Glutamatergic neuron (in vitro differentiated cells): ENCODE data around the gene CCDC141. TPM values are rescaled to one million over a fixed set of nuclear protein-coding genes. Genes with fewer than 3 reads are reported as not detected.

Experiments
- DNase-seq: peaks from one replicate; pipeline ENCODE4 v3.0.0; 2022
- H3K27ac Mint-ChIP-seq: one replicate; pipeline ENCODE4 v1.8.0; 2020; ENCODE audit warnings: mild to moderate bottlenecking, mixed read lengths, inconsistent platforms; ENCODE audit not compliant: unreplicated experiment
- H3K27me3 Mint-ChIP-seq: one replicate; pipeline ENCODE4 v1.8.0; 2020; ENCODE audit warnings: mild to moderate bottlenecking, moderate library complexity, mixed read lengths, inconsistent platforms; ENCODE audit not compliant: unreplicated experiment
- H3K36me3 Mint-ChIP-seq: one replicate; pipeline ENCODE4 v1.8.0; 2020; ENCODE audit warnings: mild to moderate bottlenecking, mixed read lengths, inconsistent platforms; ENCODE audit not compliant: unreplicated experiment
- H3K4me1 Mint-ChIP-seq: one replicate; pipeline ENCODE4 v1.8.0; 2020; ENCODE audit warnings: mild to moderate bottlenecking, low read depth, mixed read lengths, inconsistent platforms; ENCODE audit not compliant: unreplicated experiment
- H3K4me3 Mint-ChIP-seq: one replicate; pipeline ENCODE4 v1.8.0; 2020; ENCODE audit warnings: mild to moderate bottlenecking, mixed read lengths, inconsistent platforms; ENCODE audit not compliant: unreplicated experiment
- H3K9me3 Mint-ChIP-seq: one replicate; pipeline ENCODE4 v1.8.0; 2020; ENCODE audit warnings: mild to moderate bottlenecking, moderate library complexity, mixed read lengths, inconsistent platforms; ENCODE audit not compliant: unreplicated experiment
- total RNA-seq: library from RNA; stranded (reverse); fragmentation: NEBNext Ultra II Directional; extraction: Animal tissue kit (Norgen Biotek cat#: 25700); gene quantifications from one replicate; pipeline ENCODE4 v1.2.1, GENCODE V29; 2021; ENCODE audit not compliant: unreplicated experiment
- TF ChIP-seq, protein P1 (sequence below): fragments of 200-600 bp; sonication (generic); IDR thresholded peaks from one replicate; pipeline ENCODE4 v1.5.0; 2021; ENCODE audit not compliant: partially characterized antibody, unreplicated experiment

CCDC141 gene
- total RNA-seq, 1 donor from 2014 or later = 0.51 TPM

DNA sequence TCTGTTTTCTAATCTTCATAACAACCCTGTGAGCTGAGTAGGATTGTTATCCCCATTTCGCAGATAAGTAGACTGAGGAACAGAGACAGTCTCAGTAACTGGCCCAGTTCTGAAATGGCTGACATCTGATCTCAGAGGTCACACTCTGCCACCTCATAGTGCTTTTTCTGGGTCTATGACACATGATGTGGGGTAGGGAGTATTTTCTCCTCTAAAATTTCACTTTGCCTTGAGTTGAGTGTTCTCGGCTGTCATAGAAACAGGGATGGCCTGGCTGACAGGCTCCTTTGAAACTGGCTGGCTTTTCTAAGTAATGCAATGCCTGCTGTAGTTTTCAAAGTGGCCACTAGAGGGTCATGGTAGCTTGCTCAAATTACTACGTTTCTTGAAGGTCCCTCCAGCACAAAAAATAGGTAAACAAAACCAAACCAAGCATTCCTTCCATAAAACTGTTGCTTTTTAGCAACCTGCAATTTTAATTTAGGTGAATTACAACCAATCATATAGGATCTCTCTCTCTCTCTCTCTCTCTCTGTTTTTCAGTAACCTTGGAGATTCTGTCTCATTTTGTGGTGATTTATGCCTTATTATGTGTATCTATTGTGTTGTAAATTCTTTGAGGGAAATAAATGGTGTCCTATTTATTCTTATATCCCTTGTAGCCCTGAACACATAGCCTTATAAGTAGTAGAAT lies 158.5 kb downstream of the CCDC141 start:
- Mint-ChIP-seq H3K27ac (peak overlapping the region; percentile 9), H3K9me3 (no peaks in the 10 kb centered on the region), H3K36me3 (no peaks in the 10 kb centered on the region), H3K4me1 (peaks cover 41% of the 10 kb centered on the region), H3K27me3 (peaks cover 1% of the 10 kb centered on the region), H3K4me3 (no peak overlapping the region)
- peak; percentile 60 for DNase-seq
- TF ChIP-seq, protein P1, sequence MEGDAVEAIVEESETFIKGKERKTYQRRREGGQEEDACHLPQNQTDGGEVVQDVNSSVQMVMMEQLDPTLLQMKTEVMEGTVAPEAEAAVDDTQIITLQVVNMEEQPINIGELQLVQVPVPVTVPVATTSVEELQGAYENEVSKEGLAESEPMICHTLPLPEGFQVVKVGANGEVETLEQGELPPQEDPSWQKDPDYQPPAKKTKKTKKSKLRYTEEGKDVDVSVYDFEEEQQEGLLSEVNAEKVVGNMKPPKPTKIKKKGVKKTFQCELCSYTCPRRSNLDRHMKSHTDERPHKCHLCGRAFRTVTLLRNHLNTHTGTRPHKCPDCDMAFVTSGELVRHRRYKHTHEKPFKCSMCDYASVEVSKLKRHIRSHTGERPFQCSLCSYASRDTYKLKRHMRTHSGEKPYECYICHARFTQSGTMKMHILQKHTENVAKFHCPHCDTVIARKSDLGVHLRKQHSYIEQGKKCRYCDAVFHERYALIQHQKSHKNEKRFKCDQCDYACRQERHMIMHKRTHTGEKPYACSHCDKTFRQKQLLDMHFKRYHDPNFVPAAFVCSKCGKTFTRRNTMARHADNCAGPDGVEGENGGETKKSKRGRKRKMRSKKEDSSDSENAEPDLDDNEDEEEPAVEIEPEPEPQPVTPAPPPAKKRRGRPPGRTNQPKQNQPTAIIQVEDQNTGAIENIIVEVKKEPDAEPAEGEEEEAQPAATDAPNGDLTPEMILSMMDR = peak; percentile 98

DNA sequence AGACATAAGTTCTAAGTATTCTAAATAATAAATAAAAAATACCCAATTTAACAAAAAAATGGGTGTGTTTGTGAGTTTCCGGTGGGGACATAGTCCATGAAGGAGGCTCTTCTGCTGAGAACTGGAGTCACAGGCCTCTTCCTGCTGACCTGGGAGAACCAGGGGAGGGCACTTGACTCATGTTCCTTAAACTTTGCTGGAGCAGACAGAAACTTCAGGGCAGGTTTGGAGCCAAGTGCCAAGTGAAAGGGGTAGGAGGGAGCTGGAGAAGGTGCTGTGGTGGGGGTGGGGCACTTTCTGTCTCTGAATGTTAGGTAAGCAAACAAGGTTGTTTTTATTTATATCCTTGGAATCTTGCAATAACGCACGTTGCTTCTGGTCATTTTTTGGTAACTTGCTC lies 163.9 kb downstream of the CCDC141 start:
- peaks cover 4% of the 10 kb centered on the region for H3K4me1 Mint-ChIP-seq
- peaks cover 4% of the 10 kb centered on the region for H3K27me3 Mint-ChIP-seq
- no peak for DNase-seq
- no peak overlapping the region for H3K27ac Mint-ChIP-seq
- no peaks in the 10 kb centered on the region for H3K36me3 Mint-ChIP-seq
- no peaks in the 10 kb centered on the region for H3K9me3 Mint-ChIP-seq
- no peak overlapping the region for H3K4me3 Mint-ChIP-seq
- TF ChIP-seq, protein P1 = no peak

DNA sequence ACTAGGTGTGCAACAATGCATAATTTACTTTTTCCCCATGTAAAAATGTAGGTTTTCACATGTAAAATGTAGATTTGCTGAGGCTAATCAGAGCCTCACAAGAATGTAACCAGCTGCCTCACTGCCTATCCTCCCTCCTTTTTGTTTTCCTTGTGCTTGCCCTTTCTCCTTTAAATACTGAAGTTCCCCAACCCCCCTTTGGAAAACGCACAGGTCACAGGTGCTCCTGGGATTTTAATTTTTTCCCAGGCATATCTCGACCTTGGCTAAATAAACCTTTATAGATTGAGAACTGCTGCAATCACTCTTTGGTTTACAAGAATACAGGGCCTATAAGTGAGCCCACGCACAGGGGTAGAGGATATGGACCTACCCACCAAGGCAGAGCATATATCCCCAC lies 165.5 kb downstream of the CCDC141 start:
- Mint-ChIP-seq H3K36me3 (no peaks in the 10 kb centered on the region), H3K27me3 (peaks cover 4% of the 10 kb centered on the region), H3K4me3 (no peak overlapping the region), H3K9me3 (no peaks in the 10 kb centered on the region), H3K27ac (no peak overlapping the region), H3K4me1 (peaks cover 4% of the 10 kb centered on the region)
- TF ChIP-seq, protein P1 = no peak
- DNase-seq = no peak

DNA sequence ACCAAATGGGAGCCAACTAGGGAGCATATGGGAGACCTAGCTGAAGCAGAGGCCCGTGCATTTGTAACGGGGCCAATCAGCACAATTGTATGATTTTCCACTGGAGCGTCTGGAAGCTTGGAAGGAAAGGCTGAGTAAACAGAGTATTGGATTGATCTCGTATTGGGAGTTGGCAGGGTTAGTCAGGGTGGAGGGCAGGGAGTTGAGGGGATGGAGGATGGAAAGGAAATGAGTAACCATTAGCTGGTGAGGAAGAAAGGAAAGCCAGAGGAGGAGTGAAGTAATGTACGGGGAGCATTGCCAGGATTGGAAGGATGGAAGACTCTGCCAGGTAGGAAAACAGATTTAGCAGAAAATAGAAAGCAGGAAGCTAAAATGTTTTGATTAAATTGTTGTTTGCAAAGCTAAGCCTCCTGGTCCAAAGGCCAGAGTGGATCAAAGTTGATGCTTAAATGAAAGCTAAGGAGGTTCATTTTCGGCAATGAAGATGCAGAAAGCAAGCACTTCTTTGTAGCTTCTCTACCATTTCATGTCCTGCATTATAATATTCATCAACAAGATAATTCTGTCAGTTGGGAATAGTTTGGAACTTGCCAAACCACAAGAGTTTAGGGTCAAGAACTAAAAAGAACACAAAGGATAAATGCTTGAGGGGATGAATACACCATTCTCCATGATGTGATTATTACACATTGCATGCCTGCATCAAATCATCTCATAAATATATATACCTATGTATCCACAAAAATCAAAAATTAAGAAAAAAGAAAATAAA lies 167.1 kb downstream of the CCDC141 start:
- H3K27ac Mint-ChIP-seq = no peak overlapping the region
- H3K27me3 Mint-ChIP-seq = peaks cover 3% of the 10 kb centered on the region
- no peak overlapping the region for H3K4me3 Mint-ChIP-seq
- TF ChIP-seq, protein P1 = no peak
- no peak for DNase-seq
- peaks cover 4% of the 10 kb centered on the region for H3K4me1 Mint-ChIP-seq
- H3K9me3 Mint-ChIP-seq = no peaks in the 10 kb centered on the region
- H3K36me3 Mint-ChIP-seq = no peaks in the 10 kb centered on the region

DNA sequence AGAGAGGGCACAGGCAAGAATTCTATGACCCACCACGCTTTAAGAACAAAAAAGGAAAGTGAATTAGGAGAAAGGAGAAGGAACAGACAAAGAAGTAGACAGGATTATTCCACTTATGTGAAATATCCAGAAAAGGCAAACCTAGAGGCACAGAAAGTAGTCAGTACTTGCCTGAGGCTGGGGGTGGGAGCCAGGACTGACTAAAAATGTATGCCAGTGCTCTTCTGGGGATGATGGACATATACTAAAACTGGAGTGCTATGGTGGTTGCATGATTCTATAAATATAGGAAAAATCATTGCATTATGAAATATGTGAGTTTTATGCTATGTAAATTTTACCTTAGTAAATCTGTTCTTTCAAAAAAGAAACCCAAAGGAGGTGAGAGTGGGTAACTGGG lies 168.9 kb downstream of the CCDC141 start:
- TF ChIP-seq, protein P1 = no peak
- Mint-ChIP-seq H3K27ac (no peak overlapping the region), H3K36me3 (no peaks in the 10 kb centered on the region), H3K4me3 (no peak overlapping the region), H3K4me1 (no peaks in the 10 kb centered on the region), H3K27me3 (peaks cover 3% of the 10 kb centered on the region), H3K9me3 (no peaks in the 10 kb centered on the region)
- DNase-seq = no peak
